SKM-1 treated with dmso at 0.1 percent for 144 hours (cell line): Measurements from ENCODE around the gene PRPF19.

Experiments used
- DNase-seq: peaks from one replicate; lab custom pipeline; 2025; ENCODE audit not compliant: unreplicated experiment; lab: John Stamatoyannopoulos, UW

Gene PRPF19

GRCh38 chr11:60906132-60906972, at the start of gene PRPF19:
Gene PRPF19, minus strand, starts transcription at chr11:60906585. Its CDS starts 203 bp downstream, at chr11:60906382.
- peak; percentile 97 for DNase-seq

DNA sequence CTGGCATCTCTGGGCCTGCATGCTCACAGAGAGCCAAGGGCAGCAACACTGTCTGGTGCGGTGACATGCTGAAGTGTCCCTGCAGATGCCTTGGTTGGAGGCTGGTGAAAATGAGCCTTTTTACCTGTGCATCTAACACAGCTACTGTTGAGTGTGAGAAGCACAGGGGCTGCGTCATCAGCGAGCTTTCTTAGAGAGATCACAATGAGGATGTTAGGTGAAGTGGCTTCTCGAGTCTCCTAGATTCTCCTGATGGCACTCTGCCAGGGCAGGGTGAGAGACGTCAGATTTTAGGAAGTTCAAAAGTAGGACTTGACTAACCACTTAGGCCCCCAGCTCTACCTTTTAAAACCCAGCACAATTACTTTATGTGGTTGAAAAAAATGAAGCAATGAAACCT, 49.2 kb upstream of the PRPF19 start:
- no peak for DNase-seq

- DNase-seq = no peak
These were observed 48.0 kb upstream of the PRPF19 start for GRCh38 chr11:60954421-60954820.

DNA sequence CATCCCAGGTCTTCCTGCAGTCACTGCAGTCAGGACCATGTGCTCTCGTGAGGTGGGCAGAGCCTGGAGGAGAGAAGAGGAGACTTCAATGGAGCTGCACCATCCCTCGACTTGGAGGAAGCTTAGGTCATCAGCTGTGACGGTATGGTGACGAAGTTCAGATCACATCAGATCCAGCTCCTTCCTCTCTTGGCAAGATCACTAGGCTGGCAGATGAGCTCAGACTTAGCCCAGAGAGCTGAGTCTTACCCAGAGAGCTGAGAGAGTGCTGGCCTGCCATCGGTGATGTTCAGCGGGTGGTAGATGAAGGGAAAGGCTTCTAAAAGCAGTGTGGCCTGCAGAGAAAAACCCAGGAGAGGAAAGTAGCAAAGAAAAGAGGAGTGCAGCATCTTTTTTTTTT, 47.4 kb upstream of the PRPF19 start:
- DNase-seq = no peak

DNA sequence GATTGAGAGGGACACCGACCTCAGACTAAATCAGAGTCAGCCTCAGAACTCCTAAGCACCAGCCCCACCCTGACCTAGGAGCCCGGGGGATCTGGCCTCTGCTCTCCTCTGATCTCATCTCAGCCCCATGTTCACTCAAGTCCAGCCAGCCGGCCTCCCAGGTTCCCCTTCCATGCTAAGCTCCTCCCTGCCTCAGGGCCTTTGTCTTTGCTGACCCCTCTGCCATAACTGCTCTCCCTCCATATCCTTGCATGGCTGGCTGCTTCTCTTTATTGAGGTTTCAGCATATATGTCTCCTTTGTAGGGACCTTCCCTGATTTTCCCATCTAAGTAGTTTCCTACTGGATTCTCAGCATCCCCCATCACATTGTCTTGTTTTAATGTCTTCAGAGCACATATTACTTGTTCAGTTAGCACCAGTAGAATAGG, 46.4 kb upstream of the PRPF19 start:
- no peak for DNase-seq

DNA sequence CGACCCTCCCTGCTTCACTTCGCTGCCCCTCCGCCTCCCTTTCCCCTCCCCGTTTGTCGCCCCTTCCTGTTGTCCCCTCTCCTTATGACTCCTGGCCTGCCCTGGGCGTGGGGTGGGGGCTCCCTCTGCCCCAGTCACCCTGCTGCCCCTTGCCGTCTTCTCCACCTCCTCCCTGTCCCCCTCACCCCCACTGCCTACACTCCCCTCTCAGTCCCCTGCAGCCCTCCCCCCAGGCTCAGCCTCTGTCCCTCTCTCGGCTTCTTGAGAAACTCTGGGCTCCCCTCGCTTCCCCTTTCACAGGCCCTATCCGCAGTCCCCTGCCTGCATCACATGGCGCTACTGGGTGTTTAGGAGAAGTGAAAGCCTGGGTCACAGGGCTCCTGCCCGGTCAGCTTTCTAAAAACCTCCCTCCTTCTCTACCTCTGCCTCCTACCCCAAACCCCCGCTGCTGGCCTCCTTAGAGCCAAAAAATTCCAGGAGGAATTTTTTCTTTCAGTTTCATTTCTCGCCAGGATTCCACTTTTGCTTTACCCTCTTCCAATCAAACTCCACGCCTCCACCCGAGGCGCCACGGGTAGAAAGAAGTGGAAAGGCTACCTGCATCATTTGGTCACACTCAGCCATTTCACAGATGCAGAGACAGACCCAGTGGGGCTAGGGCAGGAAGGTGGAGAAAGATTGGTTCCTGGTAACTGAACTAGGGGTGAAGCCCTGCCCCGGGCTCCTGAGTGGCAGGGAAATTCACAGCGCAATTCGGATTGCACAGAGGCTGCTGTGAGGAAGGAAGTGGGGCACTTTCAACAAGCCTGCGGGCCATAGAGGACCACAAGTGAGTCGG, 45.7 kb upstream of the PRPF19 start, which contains the start of gene SLC15A3:
Gene SLC15A3, minus strand, starts transcription at position 273 of the 838 bp plus-strand sequence. CDS start 625 bp downstream, outside the sequence.
- DNase-seq = peak; percentile 94

- DNase-seq = no peak
These were observed 45.2 kb upstream of the PRPF19 start for GRCh38 chr11:60951606-60951903.

DNA sequence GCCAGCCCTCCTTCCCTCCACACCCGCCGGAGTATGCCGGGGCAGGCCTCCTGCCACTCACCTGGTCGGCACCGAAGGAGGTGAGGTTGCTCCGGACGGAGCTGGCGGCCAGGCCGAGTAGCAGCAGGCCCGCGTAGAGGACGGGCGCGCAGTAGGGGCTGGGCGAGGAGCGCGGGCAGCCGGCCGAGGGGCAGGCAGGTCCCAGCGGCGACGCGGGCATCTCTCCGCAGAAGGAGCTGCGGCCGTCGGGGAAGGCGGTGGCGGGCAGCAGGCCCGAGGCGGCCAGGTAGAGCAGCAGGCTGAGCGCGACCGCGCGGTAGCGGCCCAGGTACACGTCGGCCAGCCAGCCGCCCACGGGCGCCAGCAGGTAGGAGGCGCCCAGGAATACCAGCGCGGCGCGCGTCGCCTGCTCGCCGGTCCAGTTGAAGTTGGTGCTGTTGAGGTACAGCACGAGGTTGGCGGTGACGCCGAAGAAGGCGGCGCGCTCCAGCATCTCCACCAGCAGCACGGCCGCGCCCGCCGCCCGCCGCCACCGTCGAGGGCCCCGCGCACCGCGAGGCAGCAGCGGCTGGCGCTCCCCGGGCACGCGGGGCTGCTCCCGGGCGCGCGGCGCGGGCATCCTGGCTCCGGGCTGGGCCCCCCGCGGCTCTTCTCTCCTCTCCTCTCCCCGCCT, 44.7 kb upstream of the PRPF19 start:
- DNase-seq = no peak

- no peak for DNase-seq
These were observed 43.6 kb upstream of the PRPF19 start for GRCh38 chr11:60950024-60950423.

GRCh38 chr11:60948250-60948649, 41.9 kb upstream of the PRPF19 start:
- no peak for DNase-seq

DNA sequence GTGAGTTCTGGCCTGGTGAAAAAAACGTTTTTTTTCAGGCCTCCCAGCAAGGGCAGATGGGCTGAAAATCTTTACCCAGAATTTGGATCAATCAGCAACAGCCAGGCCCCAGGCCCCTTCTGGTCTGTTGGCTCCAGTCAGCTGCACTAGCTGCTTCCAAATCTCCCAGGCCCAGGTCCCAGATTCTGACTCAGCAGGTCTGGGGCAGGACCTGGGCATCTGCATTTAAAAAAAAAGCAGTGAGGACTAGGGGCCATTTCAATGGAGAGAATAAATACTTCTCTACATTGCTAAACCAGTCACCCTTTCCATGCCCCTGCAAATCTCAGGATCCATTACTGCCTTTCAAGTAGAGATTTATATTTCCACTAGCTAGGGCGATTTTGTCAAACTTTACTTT, 41.3 kb upstream of the PRPF19 start:
- no peak for DNase-seq

- DNase-seq = no peak
These were observed 40.3 kb upstream of the PRPF19 start for GRCh38 chr11:60946601-60947264.

- DNase-seq = no peak
These were observed 38.9 kb upstream of the PRPF19 start for GRCh38 chr11:60945295-60945667.

- peak; percentile 41 for DNase-seq
These were observed 38.3 kb upstream of the PRPF19 start for GRCh38 chr11:60944490-60945294.

DNA sequence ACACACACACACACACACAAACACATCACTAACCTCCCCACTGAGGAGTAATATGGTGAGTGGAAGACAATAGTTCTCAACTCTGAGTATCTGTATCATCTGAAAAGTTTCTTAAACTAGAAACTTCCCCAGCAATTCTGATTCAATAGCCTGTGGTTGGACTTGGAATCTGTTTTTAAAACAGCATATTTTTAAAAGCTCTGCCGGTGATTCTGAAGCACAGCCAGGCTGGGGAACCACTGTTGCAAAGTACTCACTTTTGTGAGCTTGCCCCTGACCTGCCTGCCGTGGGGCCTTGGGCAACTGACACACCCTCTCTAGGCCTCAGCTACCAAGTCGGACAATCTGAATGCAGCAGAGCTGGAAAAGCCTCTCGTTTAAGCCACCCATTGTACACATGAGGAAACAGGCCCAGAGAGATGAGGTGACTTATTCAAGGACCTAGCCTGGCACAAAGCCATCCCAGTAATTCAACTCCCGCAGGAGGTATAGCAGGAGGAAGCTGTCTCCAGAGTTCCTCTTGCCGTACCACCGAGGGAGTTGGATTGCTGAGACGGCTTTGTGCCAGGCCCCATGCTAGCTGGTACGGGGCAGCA, 36.7 kb upstream of the PRPF19 start:
- no peak for DNase-seq

DNA sequence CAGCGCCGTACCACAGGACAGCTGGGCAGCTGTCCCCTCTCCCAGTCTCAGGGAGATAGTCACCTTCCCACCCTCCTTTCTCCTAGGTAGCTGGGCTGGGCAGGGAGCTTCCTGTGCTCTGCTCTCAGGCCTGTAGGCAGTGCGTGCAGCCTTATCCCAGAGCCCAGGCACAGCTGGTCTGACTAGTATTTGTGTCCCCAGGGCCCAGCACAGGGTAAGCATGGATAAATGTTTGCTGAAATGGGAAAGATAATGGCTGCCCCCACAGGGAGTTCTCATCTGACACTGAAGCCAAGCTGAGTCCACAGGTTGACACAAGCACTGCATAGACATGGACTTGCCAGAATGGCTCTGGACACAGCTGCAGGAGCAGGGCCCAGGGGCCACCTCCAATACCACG, 35.8 kb upstream of the PRPF19 start:
- DNase-seq = no peak

DNA sequence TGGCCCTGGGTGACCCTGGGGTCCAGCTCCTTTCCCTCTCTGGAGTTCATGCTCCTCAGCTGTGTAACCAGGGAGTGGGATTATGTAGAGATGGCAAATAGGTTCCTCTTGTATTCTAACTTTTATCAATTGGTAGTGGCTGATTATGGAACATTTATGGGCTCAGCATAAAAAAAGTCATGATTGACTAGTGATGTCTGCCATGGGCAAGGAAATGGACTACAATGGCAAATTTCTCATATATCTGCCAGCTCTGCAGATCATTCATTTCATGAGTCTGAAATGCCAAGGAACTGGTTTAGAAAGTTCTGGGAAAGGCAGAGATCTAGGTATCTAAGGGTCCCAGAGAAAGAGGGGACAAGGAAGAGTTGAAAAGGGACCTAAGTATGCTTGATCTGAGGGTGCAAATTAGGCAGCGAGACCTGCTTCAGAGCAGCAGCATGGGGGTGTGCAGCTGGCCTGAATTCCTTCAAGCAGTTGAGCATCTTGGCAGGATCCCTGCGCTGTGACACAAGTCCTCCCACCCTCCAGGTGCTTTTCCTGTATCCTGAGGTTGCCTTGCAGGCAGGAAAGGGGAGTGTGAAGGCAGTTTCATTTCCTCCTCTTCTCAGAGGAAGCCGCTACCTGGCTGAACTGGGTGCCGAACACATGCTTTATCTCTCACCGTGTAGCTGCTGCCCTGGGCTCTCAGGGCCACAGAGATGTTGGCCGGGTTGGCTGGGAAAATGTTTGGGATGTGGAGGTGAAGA, 35.2 kb upstream of the PRPF19 start:
- DNase-seq = no peak

GRCh38 chr11:60939855-60940254, 33.5 kb upstream of the PRPF19 start:
- no peak for DNase-seq

- no peak for DNase-seq
These were observed 32.9 kb upstream of the PRPF19 start for GRCh38 chr11:60939301-60939700.
